Measurements from ENCODE around the gene SSBP1.
A peak's percentile ranks its signal among the peaks of the same experiment; 100 is the strongest.
"Not testable (repeated sequence)": the region's sequence is repeated elsewhere in the genome, so short reads cannot be mapped to it uniquely, and the experiment has no call there.

The SSBP1 gene

GRCh38 chr7:141737836-141738591 is at the start of gene SSBP1:
Gene SSBP1 (plus strand): TSS chr7:141738358. CDS start chr7:141739167, 809 bp downstream.
- peak; percentile 94 for DNase-seq

GRCh38 chr7:141689072-141689825 is 48.9 kb upstream of the SSBP1 start:
- not testable (repeated sequence) for DNase-seq

- no peak for DNase-seq
Observed at GRCh38 chr7:141691540-141691939, 46.6 kb upstream of the SSBP1 start.

- DNase-seq: no peak
Observed at GRCh38 chr7:141691961-141692360, 46.2 kb upstream of the SSBP1 start.

- no peak for DNase-seq
Observed at GRCh38 chr7:141693082-141693481, 45.1 kb upstream of the SSBP1 start.

- DNase-seq: no peak
Observed at GRCh38 chr7:141695803-141696289, 42.3 kb upstream of the SSBP1 start.

GRCh38 chr7:141696348-141696747 is 41.8 kb upstream of the SSBP1 start:
- DNase-seq: no peak

GRCh38 chr7:141697211-141697871 is 40.8 kb upstream of the SSBP1 start:
- no peak for DNase-seq

GRCh38 chr7:141698247-141699015 is 39.7 kb upstream of the SSBP1 start:
- no peak for DNase-seq

- no peak for DNase-seq
Observed at GRCh38 chr7:141699860-141700259, 38.3 kb upstream of the SSBP1 start.

GRCh38 chr7:141700296-141700847 is 37.8 kb upstream of the SSBP1 start:
- no peak for DNase-seq

- no peak for DNase-seq
Observed at GRCh38 chr7:141700848-141701371, 37.2 kb upstream of the SSBP1 start.

- peak; percentile 57 for DNase-seq
Observed at GRCh38 chr7:141701489-141702046, 36.6 kb upstream of the SSBP1 start.

- DNase-seq: peak; percentile 55
Observed at GRCh38 chr7:141702047-141702567, 36.1 kb upstream of the SSBP1 start, which contains the start of gene DENND11. Gene DENND11 (minus strand): TSS chr7:141702166. CDS start chr7:141702153, 13 bp downstream.

GRCh38 chr7:141702892-141703291 is 35.3 kb upstream of the SSBP1 start:
- DNase-seq: no peak

- no peak for DNase-seq
Observed at GRCh38 chr7:141704112-141704511, 34.0 kb upstream of the SSBP1 start.

GRCh38 chr7:141704741-141705140 is 33.4 kb upstream of the SSBP1 start:
- DNase-seq: no peak

GRCh38 chr7:141706239-141707064 is 31.7 kb upstream of the SSBP1 start:
- no peak for DNase-seq

- DNase-seq: no peak
Observed at GRCh38 chr7:141708351-141708750, 29.8 kb upstream of the SSBP1 start, which contains the start of gene WEE2. Gene WEE2 (plus strand): TSS chr7:141708353. CDS start chr7:141708759, 406 bp downstream.

GRCh38 chr7:141709318-141709717 is 28.8 kb upstream of the SSBP1 start:
- no peak for DNase-seq
